ENCODE measurements around the gene ADGRF5.

ADGRF5 gene

DNA sequence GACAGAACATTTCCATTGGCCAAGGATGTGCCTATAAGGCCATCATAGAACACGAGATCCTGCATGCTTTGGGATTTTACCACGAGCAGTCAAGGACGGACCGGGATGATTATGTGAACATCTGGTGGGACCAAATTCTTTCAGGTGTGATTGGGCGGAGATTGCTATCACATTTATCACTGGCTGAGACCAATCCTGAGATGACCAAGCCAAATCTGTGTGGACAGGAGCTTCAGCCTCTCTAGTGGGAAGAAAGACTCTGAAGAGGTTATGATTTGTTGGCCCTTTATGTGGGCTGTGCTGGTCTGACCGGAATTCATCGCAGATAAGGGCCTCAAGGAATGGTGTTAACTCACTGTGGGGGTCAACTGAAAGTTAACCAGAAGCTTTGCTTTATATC lies 102.2 kb downstream of the ADGRF5 start:
- DNase-seq = no peak

DNA sequence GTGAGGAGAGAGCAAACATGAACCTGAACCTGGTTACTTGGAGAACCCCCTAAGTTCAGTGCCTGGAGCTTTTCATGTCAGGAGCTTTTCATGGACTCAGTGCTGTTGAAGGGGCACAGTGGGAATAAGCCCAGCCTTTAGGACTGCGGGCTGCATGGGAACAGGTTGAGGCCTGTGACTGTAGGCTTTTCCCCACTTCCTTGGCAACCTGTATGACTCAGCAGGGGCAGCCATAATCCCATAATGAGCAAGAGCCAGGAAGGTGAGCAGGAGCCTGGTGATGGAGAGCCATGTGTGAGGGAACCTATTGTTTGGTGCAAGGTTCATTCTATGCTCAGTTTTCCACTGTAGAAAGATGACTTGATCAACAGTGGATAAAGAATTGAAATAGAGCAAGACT lies 105.1 kb downstream of the ADGRF5 start:
- DNase-seq = no peak

DNA sequence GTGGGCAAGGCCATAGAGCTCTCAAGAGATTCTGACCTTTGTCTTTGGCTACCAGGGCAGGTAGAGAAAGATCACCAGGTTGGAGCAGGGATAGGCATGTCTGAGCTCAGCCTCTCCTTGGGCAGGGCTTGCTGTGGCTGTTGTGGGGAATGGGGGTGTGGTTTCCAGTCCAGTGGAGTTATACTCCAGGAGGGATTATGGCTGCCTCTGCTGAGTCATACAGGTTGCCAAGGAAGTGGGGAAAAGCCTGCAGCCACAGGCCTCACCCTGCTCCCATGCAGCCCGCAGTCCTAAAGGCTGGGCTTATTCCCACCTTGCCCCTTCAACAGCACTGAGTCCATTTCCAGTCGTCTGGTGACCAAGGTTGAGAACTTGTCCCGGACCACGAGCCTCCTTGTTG lies 106.6 kb downstream of the ADGRF5 start:
- no peak for DNase-seq

DNA sequence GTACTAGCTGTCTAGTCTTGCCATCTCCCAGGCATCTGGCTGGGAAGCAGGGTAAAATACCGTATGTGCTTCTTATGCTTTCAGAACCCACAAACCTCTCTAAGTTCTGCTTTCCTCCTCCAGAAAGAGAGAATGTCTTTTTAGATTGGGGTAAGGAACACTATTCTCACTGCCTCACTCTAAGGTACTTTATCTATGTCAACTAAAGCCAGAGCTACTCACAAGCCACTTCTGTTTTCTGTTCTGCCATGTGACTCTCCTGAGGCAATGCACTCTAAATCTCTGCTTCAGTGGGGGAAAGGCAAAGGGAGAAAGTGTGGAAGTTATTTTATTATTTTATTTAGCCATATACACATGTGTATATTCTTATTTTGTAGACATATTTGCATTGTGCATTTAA lies 112.9 kb downstream of the ADGRF5 start:
- DNase-seq = no peak
